ENCODE data around the gene SOX13.

DNA sequence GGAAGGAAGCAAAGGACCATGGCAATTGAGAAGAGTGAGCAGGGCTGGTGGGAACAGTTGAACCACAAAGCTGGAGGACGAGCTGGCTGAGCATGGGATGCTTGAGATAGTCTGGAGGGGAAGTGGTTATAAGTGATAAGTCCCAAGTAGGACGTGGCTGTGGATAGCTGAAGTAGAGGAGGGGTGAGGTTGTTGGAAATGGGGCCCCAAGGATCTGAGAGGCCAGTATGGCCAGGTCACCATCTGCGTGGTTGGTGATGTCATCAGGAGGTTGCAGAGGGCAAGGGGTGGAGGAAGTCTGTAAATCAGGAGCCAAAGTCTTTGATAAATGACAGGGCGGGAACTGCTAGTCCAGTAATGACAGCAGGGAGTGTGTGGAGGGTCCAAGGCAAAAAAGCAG lies 104.2 kb downstream of the SOX13 start:
- TF ChIP-seq ZNF263 (CRISPR knock-in tag; IDR thresholded peaks at IDR 0.05; ENCODE audit: low read depth) = no peak
- TF ChIP-seq, protein P1, sequence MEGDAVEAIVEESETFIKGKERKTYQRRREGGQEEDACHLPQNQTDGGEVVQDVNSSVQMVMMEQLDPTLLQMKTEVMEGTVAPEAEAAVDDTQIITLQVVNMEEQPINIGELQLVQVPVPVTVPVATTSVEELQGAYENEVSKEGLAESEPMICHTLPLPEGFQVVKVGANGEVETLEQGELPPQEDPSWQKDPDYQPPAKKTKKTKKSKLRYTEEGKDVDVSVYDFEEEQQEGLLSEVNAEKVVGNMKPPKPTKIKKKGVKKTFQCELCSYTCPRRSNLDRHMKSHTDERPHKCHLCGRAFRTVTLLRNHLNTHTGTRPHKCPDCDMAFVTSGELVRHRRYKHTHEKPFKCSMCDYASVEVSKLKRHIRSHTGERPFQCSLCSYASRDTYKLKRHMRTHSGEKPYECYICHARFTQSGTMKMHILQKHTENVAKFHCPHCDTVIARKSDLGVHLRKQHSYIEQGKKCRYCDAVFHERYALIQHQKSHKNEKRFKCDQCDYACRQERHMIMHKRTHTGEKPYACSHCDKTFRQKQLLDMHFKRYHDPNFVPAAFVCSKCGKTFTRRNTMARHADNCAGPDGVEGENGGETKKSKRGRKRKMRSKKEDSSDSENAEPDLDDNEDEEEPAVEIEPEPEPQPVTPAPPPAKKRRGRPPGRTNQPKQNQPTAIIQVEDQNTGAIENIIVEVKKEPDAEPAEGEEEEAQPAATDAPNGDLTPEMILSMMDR (IDR thresholded peaks at IDR 0.05) = no peak
- TF ChIP-seq ELF4 (CRISPR knock-in tag; IDR thresholded peaks at IDR 0.05; ENCODE audit: low read depth) = no peak
- TF ChIP-seq, protein P2, sequence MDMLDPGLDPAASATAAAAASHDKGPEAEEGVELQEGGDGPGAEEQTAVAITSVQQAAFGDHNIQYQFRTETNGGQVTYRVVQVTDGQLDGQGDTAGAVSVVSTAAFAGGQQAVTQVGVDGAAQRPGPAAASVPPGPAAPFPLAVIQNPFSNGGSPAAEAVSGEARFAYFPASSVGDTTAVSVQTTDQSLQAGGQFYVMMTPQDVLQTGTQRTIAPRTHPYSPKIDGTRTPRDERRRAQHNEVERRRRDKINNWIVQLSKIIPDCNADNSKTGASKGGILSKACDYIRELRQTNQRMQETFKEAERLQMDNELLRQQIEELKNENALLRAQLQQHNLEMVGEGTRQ (CRISPR knock-in tag; IDR thresholded peaks at IDR 0.05) = no peak
- no peak for TF ChIP-seq TEAD4 (CRISPR knock-in tag; IDR thresholded peaks at IDR 0.05)
- TF ChIP-seq EMX1 (CRISPR knock-in tag; IDR thresholded peaks at IDR 0.05) = no peak
- TF ChIP-seq, protein P3, sequence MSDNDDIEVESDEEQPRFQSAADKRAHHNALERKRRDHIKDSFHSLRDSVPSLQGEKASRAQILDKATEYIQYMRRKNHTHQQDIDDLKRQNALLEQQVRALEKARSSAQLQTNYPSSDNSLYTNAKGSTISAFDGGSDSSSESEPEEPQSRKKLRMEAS (CRISPR knock-in tag; IDR thresholded peaks at IDR 0.05) = no peak
- TF ChIP-seq NR2C2 (CRISPR knock-in tag; IDR thresholded peaks at IDR 0.05) = no peak
- TF ChIP-seq, protein P4, sequence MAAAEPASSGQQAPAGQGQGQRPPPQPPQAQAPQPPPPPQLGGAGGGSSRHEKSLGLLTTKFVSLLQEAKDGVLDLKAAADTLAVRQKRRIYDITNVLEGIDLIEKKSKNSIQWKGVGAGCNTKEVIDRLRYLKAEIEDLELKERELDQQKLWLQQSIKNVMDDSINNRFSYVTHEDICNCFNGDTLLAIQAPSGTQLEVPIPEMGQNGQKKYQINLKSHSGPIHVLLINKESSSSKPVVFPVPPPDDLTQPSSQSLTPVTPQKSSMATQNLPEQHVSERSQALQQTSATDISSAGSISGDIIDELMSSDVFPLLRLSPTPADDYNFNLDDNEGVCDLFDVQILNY (CRISPR knock-in tag; IDR thresholded peaks at IDR 0.05) = no peak
- TF ChIP-seq, protein P5, sequence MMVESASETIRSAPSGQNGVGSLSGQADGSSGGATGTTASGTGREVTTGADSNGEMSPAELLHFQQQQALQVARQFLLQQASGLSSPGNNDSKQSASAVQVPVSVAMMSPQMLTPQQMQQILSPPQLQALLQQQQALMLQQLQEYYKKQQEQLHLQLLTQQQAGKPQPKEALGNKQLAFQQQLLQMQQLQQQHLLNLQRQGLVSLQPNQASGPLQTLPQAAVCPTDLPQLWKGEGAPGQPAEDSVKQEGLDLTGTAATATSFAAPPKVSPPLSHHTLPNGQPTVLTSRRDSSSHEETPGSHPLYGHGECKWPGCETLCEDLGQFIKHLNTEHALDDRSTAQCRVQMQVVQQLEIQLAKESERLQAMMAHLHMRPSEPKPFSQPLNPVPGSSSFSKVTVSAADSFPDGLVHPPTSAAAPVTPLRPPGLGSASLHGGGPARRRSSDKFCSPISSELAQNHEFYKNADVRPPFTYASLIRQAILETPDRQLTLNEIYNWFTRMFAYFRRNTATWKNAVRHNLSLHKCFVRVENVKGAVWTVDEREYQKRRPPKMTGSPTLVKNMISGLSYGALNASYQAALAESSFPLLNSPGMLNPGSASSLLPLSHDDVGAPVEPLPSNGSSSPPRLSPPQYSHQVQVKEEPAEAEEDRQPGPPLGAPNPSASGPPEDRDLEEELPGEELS (CRISPR knock-in tag; IDR thresholded peaks at IDR 0.05) = no peak
- TF ChIP-seq, protein P6, sequence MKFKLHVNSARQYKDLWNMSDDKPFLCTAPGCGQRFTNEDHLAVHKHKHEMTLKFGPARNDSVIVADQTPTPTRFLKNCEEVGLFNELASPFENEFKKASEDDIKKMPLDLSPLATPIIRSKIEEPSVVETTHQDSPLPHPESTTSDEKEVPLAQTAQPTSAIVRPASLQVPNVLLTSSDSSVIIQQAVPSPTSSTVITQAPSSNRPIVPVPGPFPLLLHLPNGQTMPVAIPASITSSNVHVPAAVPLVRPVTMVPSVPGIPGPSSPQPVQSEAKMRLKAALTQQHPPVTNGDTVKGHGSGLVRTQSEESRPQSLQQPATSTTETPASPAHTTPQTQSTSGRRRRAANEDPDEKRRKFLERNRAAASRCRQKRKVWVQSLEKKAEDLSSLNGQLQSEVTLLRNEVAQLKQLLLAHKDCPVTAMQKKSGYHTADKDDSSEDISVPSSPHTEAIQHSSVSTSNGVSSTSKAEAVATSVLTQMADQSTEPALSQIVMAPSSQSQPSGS (CRISPR knock-in tag; IDR thresholded peaks at IDR 0.05; ENCODE audit: borderline replicate concordance, low read depth) = no peak

Data from WTC11 (cell line).